Neural progenitor cell (in vitro differentiated cells): ENCODE measurements around the gene CMAS.

Experiments
- EZH2 ChIP-seq: fragments of 200-600 bp; sonication (generic); IDR thresholded peaks from 2 replicates; pipeline ENCODE4 v1.6.1; 2017; ENCODE audit warnings: antibody characterized with exemption, mild to moderate bottlenecking, moderate library complexity
- EZH2phosphoT487 ChIP-seq: fragments of 200-600 bp; sonication (generic); IDR thresholded peaks from 2 replicates; pipeline ENCODE4 v1.6.1; 2017; ENCODE audit warnings: antibody characterized with exemption
- TF ChIP-seq, protein P1 (sequence below): fragments of 200-600 bp; sonication (generic); IDR thresholded peaks from 2 replicates; pipeline ENCODE4 v1.5.1; 2017; ENCODE audit warnings: antibody characterized with exemption, mild to moderate bottlenecking

DNA sequence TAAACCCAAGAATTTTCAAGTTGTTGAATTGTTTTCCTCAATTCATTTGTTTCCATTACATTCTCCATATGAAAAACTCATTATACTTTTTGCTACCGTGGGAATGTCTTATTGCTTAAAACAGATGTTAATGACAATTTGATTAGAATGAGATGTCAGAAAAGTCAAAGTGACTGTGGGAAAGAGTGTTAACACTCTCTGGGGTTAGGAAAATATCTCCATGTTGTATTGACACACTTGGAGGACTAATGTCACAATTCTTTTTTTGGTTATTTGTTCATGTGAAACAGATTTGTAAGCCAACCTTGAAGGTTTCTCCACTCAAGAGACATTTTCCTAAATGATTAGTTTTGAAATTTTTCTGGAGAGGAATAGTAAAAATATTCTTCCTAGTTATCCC, 47.2 kb upstream of the CMAS start:
- TF ChIP-seq, protein P1, sequence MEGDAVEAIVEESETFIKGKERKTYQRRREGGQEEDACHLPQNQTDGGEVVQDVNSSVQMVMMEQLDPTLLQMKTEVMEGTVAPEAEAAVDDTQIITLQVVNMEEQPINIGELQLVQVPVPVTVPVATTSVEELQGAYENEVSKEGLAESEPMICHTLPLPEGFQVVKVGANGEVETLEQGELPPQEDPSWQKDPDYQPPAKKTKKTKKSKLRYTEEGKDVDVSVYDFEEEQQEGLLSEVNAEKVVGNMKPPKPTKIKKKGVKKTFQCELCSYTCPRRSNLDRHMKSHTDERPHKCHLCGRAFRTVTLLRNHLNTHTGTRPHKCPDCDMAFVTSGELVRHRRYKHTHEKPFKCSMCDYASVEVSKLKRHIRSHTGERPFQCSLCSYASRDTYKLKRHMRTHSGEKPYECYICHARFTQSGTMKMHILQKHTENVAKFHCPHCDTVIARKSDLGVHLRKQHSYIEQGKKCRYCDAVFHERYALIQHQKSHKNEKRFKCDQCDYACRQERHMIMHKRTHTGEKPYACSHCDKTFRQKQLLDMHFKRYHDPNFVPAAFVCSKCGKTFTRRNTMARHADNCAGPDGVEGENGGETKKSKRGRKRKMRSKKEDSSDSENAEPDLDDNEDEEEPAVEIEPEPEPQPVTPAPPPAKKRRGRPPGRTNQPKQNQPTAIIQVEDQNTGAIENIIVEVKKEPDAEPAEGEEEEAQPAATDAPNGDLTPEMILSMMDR = no peak
- TF ChIP-seq EZH2 (no peak), EZH2phosphoT487 (no peak)
